Activated CD4-positive, alpha-beta T cell treated with anti-CD3 and anti-CD28 coated beads, Interleukin-2, amount 50 U/mL, for 1 hour (primary cell): ENCODE data around the gene NKX6-1.

ENCODE experiments used
- DNase-seq: peaks from one replicate; pipeline ENCODE4 v3.0.0-alpha.2; 2020

NKX6-1 gene

DNA sequence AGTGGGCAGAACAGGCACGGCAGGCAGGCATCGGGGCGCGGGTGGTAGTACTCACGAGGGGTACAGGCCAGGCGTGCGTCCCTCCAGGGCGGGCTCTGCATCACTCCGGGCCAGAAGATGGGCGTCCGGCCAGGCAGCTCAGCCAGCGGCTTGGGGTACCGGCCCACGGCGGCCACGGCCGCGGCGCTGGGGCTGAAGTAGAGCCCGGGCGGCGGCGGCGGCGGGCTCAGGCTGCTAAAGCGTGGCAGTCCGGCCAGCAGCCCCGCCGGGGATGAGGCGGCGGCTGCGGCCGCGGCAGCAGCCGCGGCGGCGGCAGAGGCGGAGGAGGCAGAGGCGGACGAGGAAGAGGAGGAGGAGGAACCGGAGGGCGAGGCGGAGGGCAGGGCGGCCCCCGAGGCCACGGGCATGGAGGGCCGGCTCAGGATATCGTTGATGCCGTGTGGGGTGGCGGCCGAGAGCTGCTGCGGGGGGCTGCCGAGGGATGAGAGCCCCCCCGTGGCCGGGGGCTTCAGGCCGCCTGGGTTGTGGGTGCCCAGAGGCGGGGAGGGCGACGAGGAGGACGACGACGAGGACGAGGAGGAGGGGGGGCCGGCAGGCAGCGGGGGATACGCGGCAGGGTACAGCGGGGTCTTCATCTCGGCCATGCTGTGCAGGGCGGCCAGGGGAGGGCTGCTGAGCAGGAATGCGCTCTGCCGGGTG lies 1.4 kb downstream of the NKX6-1 start:
- no peak for DNase-seq

DNA sequence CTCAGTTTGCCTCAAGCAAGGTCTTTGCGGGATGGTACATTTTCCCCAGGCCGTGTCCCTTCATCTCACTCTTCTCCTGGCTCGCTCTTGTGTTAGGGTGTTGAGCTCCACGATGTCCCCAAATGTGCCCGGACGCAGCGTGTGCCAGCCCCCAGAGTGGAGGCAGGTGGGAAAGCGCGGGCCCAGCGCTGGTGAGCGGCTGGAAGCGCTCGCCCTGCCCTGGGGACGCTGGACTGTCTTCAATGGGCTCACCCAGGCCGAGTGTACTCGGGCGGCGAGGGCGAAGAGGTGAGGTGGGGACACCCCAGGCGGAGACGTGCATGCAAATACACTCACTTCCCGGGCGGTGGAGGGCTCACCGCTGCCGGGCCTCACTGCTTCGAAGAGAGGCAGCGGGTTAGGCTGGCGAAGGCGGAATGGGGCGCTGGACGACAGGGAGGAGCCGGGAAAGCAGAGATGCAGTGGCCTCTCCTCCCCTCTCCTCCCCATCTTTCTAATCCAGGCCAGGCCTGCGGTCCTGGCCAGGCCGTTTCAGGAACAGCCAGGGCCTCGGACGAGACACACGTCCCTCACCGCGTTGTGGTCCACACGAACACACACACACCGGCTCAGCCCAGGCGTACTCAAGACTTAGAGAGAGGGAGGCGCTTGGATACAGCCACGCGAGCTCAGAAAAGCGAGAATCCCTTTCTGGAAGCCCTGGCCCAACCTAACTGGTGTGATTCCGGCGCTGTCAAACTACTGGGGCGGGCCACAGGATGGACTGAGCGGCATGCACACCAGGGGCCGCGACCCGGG lies 2.2 kb downstream of the NKX6-1 start:
- DNase-seq, result no peak

DNA sequence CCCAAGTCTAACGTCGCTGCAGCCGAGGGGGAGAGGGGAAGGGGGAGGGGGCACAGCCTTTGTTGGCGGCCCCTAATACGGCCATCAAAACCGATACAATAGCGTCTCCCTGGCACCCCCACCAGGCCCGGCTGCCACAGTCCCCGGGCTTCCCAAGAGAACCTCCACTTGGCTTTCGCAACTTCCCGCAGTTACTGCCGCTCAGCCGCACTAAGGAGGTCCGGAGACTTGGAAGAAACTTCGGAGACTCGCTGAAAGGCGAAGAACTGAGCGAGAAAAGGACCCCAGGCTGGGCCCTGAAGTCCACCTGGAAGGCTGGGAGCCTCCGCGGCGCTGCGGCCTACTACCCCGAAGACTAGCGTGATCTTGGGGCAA lies 2.8 kb downstream of the NKX6-1 start:
- no peak for DNase-seq

DNA sequence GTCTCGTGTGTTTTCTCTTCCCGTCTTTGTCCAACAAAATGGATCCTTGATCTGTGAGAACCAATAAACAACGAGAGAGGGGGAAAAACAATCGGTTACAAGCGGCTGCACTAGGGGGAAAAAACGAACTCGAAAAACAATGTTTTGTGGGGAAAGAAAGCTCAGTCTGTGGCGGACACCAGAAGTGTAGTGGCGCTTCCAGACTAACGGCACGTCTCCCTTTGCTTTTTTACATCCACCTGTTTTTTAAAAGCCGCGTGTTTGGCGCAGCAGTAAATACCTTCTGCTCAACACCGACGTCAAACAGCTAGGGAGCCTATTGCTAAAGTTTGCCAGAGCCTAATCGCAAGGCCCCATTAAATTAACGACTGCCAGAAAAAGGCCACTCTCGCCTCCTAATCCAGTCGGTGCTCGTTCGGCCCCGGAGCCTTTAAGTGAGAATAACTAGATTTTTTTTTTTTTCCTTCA lies 3.3 kb downstream of the NKX6-1 start:
- DNase-seq, result no peak

DNA sequence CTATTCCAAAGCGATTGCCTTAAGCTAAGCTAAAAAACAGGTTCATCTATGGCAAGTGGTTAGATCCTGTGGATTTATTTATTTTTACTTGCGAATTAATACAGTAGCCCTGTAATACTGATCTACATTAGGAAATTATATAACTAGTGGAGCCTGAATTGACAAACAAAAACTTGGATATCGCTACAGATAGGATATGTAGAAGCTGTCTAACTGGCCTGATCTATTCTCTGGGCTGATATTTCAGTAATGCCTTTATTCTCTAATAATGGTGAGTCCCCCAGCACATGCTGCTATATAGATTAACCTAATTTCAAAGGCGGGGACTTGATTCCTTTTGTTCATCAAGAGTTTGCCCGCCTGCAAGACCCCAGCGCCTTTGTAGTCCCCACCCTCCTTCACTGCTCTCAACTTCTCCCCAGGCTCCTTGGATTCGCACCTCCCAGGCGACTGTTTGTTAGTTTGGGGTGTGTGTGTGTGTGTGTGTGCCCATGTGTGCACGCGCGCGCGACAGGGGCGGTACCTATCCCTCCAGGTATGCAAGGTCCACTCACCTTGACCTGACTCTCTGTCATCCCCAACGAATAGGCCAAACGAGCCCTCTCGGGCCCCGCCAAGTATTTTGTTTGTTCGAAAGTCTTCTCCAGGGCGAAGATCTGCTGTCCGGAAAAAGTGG lies 3.8 kb downstream of the NKX6-1 start:
- no peak for DNase-seq

DNA sequence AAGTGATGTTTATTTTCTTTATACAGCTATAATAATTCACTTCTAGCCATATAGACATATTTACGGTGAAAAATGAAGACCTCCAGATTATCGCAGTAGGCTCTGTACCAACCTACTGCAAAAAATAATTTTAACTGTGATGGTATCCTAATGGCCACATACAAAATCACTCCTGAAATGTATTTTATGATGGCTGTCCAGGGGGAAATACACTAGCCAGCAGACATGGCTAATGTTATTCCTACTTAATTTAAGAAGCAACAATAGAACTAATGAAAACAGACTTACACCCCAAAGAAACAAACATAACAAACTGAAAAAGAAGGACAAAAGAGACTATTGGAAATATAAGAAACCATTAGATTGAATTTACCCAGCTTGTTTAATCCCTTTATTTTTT lies 4.6 kb downstream of the NKX6-1 start:
- no peak for DNase-seq

DNA sequence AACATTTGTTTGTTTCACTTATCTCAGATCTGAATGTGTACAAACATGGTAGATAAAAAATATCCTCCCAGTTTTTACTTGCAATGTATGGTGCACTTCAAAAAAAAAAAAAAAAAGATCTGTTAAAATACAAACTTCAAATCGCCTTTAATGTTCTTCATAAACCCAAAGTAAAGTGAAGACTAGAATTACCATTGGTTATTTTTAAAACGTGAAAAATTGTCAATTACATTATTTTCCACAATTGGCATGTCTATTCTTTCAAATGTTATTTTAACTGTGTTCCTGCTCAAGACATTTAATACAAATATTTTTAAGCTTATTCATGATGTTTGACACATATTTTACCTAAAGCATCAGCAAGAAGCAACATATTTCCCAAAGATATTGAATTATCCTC lies 5.0 kb downstream of the NKX6-1 start:
- no peak for DNase-seq

DNA sequence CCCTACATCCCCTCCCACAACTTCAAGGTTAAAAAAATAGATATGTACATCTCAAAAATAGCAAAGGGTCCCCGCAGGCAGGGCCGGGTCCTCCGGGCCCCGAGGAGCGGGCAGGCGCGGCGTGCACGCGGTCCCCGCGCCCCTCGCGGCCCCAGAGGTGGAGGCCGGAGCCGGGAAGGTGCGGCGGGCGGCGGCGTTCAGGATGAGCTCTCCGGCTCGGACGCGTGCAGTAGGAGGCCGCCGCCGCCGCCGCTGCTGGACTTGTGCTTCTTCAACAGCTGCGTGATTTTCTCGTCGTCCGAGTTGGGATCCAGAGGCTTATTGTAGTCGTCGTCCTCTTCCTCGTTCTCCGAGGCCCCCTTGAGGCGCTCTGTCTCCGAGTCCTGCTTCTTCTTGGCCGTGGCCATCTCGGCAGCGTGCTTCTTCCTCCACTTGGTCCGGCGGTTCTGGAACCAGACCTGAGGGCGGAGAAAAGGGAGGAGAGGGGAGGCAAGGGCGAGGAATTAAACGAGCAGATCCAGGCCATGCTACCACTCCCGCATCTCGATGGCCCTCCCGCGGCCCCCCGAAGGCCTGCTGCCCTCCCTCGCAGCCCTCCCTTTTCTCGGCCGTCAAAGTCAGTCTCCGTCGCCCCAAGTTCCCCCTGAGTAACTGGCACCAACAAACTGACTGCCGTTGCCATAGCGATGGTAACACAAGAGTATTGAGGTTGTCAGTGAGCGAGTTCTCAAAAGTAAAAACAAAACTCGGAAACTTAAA lies 5.8 kb downstream of the NKX6-1 start:
- no peak for DNase-seq

DNA sequence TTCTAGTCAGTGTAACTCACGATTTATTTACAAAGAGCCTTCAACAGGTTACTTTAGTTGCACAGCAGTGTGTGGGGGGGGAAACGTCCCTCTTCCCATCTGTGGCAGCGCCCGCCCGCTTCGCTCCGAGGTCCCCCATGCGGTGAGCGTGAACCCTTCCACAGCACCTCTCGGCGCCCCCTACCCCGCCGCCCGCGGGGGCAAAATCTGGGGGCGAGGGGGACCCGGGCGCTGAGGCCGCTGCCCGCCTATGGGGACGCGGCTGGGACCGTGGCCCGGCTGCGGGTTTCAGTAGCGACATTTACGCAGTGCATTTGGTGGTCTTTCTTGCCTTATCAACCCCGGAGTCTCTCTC lies 6.4 kb downstream of the NKX6-1 start:
- DNase-seq, result no peak

DNA sequence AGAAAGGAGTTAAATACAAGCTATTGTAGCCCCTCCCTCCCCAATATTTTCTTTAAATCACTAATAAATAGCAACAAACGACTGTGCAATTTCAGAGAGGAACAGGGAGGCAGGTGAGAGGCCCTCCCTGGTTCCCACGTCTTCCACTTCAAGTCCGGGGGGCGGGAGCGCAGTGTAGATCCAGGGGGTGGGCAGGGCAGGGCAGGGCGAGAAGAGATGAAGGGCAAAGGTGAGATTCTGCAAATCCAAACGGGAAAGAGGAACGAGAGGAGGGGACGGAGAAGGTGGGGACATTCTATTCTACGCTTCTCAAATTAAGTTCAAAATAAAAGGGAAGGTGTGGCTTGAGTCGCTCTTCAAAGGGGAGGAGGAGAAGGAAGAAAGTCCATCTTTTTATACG lies 6.8 kb downstream of the NKX6-1 start:
- no peak for DNase-seq

DNA sequence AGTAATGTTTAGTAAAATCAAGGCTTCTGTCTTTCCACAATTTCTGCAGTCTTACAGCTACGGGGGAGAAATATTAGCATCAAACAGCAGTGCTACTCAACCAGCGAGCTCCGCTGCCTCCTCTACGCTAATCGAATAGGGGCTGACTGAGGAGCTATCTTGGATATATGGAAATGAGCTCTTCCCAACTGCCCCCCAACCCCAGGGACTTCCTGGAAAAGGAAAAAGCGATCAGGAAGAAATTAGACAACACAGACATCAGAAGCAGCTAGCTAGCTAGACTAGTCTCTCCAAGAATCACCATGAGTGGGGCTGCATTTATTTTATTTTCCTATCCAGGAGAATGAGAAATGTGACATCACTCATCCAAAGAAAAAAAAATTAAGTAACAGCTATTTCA lies 7.6 kb downstream of the NKX6-1 start:
- DNase-seq, result no peak

DNA sequence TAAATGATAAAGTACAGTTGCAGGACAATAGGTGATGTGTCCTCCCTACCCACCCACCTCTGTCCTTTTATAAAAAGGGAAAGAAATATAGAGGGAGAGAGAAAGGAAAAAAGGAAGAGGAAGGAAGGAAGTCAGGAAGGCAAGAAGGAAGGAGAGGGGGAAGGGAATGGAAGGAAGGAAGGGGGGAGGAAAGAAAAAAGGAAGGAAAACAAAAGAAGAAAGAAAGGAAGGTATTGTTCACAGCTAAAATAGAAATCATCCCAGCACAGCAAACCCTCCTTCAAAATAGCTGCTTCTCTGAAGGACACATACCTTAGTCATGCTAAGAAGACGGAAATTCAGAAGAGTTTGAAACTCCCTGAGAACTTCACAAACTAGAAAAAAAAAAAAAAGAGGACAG lies 8.4 kb downstream of the NKX6-1 start:
- no peak for DNase-seq

DNA sequence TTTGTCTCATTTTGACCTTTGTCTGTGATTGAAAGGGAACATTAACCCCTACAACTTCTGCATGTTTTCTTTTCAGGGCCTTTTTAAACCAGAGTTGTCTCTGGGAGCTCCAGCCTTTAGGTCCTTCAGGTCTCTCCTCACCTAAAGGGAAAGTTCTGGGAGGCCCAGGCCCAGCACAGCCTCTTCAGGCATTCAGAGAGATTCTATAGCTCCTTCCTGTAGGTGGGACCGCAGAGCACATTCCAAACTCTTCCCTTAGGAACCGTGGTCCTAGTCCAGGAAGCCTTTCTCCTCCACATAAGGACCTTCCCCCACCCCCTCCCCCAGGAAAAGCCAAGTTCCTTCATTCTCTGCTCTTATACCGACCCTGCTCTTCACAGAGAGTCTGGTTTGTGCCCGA lies 14.9 kb downstream of the NKX6-1 start:
- no peak for DNase-seq

DNA sequence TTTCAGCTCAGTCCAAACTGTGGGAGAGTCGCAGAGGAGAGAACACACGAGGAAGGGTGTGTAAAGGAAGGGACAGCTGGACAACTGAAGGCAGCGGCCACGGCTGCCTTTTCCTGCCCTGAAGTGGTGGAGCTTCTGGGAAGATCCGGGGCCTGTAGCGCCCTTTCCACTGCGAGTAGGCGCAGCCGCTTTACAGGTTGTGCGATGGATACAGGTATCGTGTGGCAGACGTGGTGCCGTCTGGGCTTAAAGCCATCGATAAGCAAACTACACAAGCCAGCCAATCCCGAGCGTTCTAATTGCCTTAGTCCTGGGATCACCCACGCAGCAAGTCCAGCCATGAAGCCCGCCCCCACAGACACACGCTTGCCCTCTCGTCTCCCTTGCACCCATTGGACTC lies 15.4 kb downstream of the NKX6-1 start:
- no peak for DNase-seq

DNA sequence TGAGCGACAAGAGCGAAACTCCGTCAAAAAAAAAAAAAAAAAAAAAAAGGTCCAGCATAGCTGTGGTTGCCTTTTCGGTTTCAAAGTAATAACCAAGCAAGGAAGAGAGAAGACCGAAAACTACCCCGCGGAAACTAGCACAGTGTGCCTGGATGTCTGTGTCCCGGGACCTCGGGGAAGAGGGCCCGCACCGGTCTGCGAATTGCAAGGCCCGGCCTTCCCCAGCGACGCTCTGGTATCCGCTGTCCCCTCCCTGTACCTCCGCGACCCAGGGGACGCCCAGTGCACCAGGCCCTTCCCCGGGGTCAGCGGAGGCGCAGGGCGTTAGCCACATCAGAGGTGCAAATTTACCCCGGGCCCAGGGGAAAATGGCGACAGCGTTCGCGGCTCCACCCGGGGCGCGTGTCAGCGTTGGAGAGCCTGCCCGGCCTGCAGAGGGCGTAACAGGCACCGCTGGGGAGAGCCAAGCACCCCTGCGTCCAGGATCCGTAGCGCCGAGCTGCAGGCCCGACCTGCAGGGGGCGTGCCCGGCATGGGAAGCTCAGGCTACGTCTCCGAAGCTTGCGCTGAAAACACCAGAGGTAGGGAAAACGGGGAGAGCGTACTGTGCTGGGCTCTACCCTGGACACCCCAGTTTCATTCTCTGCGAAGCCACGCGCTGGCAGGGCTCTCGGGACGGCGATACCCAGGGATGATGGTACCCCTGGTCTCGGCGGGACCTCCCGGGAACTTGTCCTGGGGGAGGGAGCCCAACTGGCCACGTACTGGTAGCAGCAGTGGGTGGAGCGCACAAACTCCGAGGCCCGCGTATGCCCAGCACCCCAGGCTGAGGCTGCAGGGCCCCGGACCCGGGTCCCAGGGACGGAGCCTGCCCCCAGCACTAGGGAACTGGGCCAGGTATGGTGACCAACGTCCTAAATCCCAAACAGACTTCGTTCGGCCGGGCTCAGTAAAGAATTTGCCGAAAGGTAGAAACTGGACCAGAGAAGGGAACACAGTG lies 16.2 kb downstream of the NKX6-1 start:
- no peak for DNase-seq

DNA sequence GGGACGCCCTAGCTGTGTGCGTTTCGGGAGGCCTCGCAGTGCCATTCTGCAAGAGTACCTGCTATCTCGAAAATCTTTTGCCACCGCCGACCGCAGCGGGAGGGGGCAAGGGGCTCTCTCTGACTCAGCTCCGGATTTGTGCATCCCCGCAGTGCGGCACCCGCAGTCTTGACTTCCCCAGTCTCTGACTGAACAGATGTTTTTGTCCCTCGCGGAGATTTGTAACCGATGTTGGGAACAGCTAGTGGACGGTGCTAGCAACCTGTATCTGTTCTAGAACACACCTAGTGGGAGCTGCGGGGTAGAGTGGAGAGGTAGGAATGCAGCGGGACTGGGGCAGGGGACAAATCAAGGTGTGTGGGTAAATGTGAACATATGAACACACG lies 17.2 kb downstream of the NKX6-1 start:
- no peak for DNase-seq

DNA sequence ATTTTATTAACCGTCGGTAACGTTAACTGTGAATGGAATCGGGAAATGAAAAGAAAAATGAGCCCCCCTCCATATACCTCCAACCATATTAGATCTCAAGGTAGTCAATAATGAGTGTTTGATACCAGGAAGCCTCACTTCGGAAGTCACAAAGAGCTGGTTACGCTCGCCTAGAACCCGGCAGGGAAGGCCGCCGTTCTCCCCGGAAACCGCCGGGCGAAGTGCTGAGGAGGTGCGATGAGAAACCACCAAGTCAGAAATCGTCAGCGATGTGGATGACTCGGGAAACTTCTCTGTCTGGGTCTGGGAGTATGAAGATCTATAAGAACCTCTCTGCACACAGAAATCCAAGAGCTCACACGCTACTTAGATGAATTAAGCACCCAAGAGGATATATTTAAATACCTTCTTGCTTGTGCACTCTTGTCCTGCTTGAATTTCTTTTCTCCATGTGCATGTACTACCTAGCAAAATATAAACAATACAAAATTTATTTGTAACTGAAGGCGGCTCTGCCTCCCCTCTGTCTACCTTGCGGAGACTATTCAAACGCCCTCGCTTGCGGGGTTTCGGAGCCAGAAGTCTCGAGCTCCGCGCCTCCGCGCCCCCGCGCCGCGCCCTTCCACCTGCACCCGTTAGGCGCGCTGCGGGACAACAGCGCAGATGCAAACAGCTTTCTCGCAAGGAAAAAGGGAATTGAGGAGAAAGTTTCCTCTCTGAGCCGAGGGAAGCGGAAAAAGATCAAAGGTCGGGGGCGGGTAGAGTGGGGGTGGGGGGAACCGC lies 17.8 kb downstream of the NKX6-1 start:
- DNase-seq, result no peak

DNA sequence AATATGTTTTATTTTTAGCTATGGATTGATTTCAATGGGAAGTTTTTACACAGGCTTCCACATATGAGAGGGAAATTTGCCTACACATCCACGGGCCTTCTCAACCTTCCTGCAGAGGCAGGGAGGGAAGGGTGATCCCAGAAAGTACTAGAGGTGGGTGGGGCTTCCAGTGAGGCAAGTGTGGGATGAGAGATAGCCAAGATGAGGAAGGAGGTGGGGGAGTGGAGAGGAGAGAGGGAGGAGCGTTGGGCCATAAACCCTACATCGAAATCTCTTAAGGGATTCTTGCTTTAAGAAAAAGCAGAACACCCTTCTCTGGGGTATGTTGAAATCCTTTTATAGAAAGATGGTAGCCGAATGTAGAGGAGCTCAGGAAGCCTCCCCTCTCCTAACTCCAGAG lies 19.0 kb downstream of the NKX6-1 start:
- no peak for DNase-seq

DNA sequence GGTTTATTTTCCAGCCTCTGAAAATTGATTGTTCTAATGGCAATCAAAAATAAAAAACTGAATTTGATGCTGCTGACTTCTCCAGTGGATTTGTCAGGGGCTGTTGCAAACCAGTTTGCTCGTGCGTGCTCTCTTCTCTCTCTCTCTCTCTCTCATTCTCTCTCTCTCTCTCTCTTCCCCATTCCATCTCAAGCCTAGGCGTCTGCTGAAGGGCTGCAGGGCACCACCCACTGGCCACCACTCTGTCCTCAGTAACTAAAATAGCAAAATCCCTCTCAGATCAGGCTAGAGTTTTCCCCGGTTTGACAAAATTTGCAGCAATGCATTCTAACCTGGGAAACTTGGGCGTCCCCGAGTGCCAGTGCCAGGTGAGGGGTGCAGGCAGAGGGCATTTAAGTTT lies 19.4 kb downstream of the NKX6-1 start:
- no peak for DNase-seq

DNA sequence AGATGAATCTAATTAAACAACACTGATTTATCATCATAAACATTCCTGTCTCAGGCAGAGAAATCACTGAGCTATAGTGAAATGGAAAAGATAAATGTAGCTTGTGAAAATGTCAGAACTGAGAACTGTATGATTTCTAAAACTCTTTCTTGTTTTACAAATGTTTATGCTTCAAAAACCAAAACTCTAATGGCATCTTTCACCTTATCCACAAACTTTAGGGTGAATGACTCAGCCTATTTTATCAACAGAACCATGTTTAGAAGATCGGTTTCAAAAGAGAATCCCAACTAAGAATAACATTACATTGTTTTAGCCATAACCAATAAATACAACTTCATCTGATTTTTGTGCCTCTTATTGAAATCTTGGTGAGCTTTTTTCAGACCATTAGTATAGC lies 21.4 kb downstream of the NKX6-1 start:
- DNase-seq, result no peak

DNA sequence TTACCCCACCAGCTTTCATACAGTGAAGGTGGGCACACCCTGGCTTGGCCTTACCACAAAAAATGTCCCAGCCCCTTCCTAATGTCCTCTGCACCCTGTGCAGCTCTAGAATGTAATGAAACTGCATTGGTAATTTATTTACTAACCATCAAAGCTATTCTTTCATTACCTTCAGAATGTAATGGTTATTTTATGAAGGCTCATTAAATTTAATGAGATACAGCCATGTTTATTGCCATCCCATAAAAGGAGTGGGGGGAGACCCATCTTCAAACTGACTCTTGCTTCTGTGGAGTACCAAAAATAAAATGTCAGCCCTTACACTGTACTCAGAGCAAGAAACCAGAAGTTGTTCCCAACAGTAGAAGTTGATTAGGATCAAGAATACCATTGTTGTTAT lies 25.0 kb downstream of the NKX6-1 start:
- DNase-seq, result no peak
